Liver (tissue), 9 donors: ENCODE results near the gene ARHGAP4. TPM values are rescaled to one million over a fixed set of nuclear protein-coding genes. Genes with fewer than 3 reads are reported as not detected.

Experiments
- DNase-seq: peaks from one replicate; pipeline ENCODE4 v3.0.0-alpha.2; 2017; ENCODE audit warnings: low spot score
- H3K27ac ChIP-seq, 2 donors: one replicate each; pipeline ENCODE4 v1.7.0; 2013; ENCODE audit warnings: inconsistent platforms in 2 of 2, low read length in 2 of 2, control low read depth in 1 of 2, low read depth in 1 of 2, mild to moderate bottlenecking in 1 of 2
- H3K27me3 ChIP-seq, 4 donors: one replicate each; pipeline versions ENCODE4 v1.6.1 to v1.7.0; 2013; ENCODE audit warnings: low read length in 3 of 4, inconsistent platforms in 1 of 4, mild to moderate bottlenecking in 1 of 4, moderate library complexity in 1 of 4; ENCODE audit not compliant: control insufficient read depth in 4 of 4, insufficient read depth in 4 of 4
- H3K36me3 ChIP-seq, 4 donors: one replicate each; pipeline versions ENCODE4 v1.6.1 to v1.7.0; 2013; ENCODE audit warnings: low read length in 3 of 4, mild to moderate bottlenecking in 3 of 4, low read depth in 1 of 4, moderate library complexity in 1 of 4; ENCODE audit not compliant: control insufficient read depth in 4 of 4, insufficient read depth in 3 of 4
- H3K4me1 ChIP-seq, 4 donors: one replicate each; pipeline versions ENCODE4 v1.6.1 to v1.7.0; 2013; ENCODE audit warnings: low read length in 3 of 4, mild to moderate bottlenecking in 3 of 4, moderate library complexity in 1 of 4; ENCODE audit not compliant: control insufficient read depth in 4 of 4, insufficient read depth in 4 of 4
- H3K4me3 ChIP-seq, 3 donors: one replicate each; pipeline versions ENCODE4 v1.6.1 to v1.7.0; 2013; ENCODE audit warnings: low read length in 3 of 3, control low read depth in 1 of 3, low read depth in 1 of 3, mild to moderate bottlenecking in 1 of 3
- H3K9ac ChIP-seq, 2 donors: one replicate each; pipeline ENCODE4 v1.7.0; 2013; ENCODE audit warnings: low read length in 2 of 2, mild to moderate bottlenecking in 2 of 2, moderate library complexity in 2 of 2, control low read depth in 1 of 2, low read depth in 1 of 2
- H3K9me3 ChIP-seq, 4 donors: one replicate each; pipeline versions ENCODE4 v1.6.1 to v1.7.0; 2013; ENCODE audit warnings: low read length in 3 of 4; ENCODE audit not compliant: control insufficient read depth in 4 of 4
- CTCF ChIP-seq: fragments of 150-350 bp; IDR thresholded peaks from 2 replicates; pipeline ENCODE4 v1.5.1; 2017; ENCODE audit warnings: improper control_type of control experiment, low read depth, low read length; ENCODE audit not compliant: missing input control
- EGR1 ChIP-seq, 2 donors: IDR thresholded peaks; 2 replicates each; pipeline ENCODE4 v1.6.1; 2016 to 2018; ENCODE audit warnings: antibody characterized with exemption in 2 of 2, low read depth in 2 of 2
- FOXA1 ChIP-seq: IDR thresholded peaks from 2 replicates; pipeline ENCODE4 v1.6.1; 2016; ENCODE audit warnings: antibody characterized with exemption
- FOXA2 ChIP-seq: IDR thresholded peaks from 2 replicates; pipeline ENCODE4 v1.6.1; 2016; ENCODE audit warnings: antibody characterized with exemption
- GABPA ChIP-seq, 2 donors: IDR thresholded peaks in 1 of 2; conservative IDR thresholded peaks in 1 of 2; 2 replicates each; pipeline ENCODE4 v1.6.1; 2016; ENCODE audit warnings: antibody characterized with exemption in 2 of 2, mild to moderate bottlenecking in 1 of 2, moderate library complexity in 1 of 2
- HNF4G ChIP-seq: IDR thresholded peaks from 2 replicates; pipeline ENCODE4 v1.6.1; 2016; ENCODE audit warnings: antibody characterized with exemption
- JUND ChIP-seq, 2 donors: IDR thresholded peaks; 2 replicates each; pipeline ENCODE4 v1.6.1; 2016; ENCODE audit warnings: antibody characterized with exemption in 2 of 2
- NR2F2 ChIP-seq: IDR thresholded peaks from 2 replicates; pipeline ENCODE4 v1.6.1; 2016; ENCODE audit warnings: antibody characterized with exemption
- RXRA ChIP-seq, 2 donors: IDR thresholded peaks; 2 replicates each; pipeline ENCODE4 v1.6.1; 2017 to 2018; ENCODE audit warnings: antibody characterized with exemption in 2 of 2, mild to moderate bottlenecking in 1 of 2
- SP1 ChIP-seq: IDR thresholded peaks from 2 replicates; pipeline ENCODE4 v1.6.1; 2018; ENCODE audit warnings: antibody characterized with exemption, mild to moderate bottlenecking
- TAF1 ChIP-seq: conservative IDR thresholded peaks from 2 replicates; pipeline ENCODE4 v1.6.1; 2016; ENCODE audit warnings: antibody characterized with exemption, mild to moderate bottlenecking
- YY1 ChIP-seq: IDR thresholded peaks from 2 replicates; pipeline ENCODE4 v1.6.1; 2016; ENCODE audit warnings: antibody characterized with exemption, mild to moderate bottlenecking
- WGBS: extraction: QIAGEN DNeasy Blood & Tissue Kit; methylation state at CpG from one replicate; pipeline ENCODE4 v1.1.7; 2013; 5-methylcytosine and 5-hydroxymethylcytosine counted together
- polyA plus RNA-seq, 2 donors: library from polyadenylated mRNA; stranded (reverse) in 1 of 2; unstranded in 1 of 2; fragments of 200-250 nt in 1 of 2; fragments of >200 nt in 1 of 2; fragmentation: Nextera tagmentation in 1 of 2; extraction: Ambion mirVana in 1 of 2; gene quantifications; one replicate each; pipeline versions ENCODE4 v1.2.1 to v1.2.3, GENCODE V29; 2013 to 2015
- total RNA-seq, 2 donors: library from RNA; depleted of rRNA; stranded (reverse); fragments of >200 nt; gene quantifications; one replicate each; pipeline ENCODE4 v1.2.3, GENCODE V29; 2014
- TF ChIP-seq, protein P1 (sequence below): IDR thresholded peaks from 2 replicates; pipeline ENCODE4 v1.6.1; 2016; ENCODE audit warnings: antibody characterized with exemption
- TF ChIP-seq, protein P2 (sequence below): IDR thresholded peaks from 2 replicates; pipeline ENCODE4 v1.6.1; 2016; ENCODE audit warnings: antibody characterized with exemption, mild to moderate bottlenecking
- TF ChIP-seq, protein P3 (sequence below): IDR thresholded peaks from 2 replicates; pipeline ENCODE4 v1.6.1; 2016; ENCODE audit warnings: antibody characterized with exemption
- donor health status: healthy.
- donor health status: healthy.
- donor health status: healthy.
- donor health status: healthy.
- donor health status: healthy.

ARHGAP4 gene
- total and polyA plus RNA-seq, 4 donors, result 3.3 to 28.1 (median 10.2) TPM

GRCh38 chrX:153928846-153929245 is 2.8 kb upstream of the ARHGAP4 start:
- 50% methylated on average over 9 of the region's 9 CpGs for WGBS
- peaks cover 7 to 35% (median 25%) of the 10 kb centered on the region in 4 donors for H3K4me1 ChIP-seq
- no peak for DNase-seq
- H3K27ac ChIP-seq, result no peak overlapping the region
- no peak for TF ChIP-seq FOXA2
- no peak for TF ChIP-seq RXRA (IDR thresholded peaks at IDR 0.05)
- no peak for TF ChIP-seq HNF4G
- TF ChIP-seq SP1, result no peak
- TF ChIP-seq, protein P1, sequence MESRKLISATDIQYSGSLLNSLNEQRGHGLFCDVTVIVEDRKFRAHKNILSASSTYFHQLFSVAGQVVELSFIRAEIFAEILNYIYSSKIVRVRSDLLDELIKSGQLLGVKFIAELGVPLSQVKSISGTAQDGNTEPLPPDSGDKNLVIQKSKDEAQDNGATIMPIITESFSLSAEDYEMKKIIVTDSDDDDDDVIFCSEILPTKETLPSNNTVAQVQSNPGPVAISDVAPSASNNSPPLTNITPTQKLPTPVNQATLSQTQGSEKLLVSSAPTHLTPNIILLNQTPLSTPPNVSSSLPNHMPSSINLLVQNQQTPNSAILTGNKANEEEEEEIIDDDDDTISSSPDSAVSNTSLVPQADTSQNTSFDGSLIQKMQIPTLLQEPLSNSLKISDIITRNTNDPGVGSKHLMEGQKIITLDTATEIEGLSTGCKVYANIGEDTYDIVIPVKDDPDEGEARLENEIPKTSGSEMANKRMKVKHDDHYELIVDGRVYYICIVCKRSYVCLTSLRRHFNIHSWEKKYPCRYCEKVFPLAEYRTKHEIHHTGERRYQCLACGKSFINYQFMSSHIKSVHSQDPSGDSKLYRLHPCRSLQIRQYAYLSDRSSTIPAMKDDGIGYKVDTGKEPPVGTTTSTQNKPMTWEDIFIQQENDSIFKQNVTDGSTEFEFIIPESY, result no peak
- TF ChIP-seq, protein P2, sequence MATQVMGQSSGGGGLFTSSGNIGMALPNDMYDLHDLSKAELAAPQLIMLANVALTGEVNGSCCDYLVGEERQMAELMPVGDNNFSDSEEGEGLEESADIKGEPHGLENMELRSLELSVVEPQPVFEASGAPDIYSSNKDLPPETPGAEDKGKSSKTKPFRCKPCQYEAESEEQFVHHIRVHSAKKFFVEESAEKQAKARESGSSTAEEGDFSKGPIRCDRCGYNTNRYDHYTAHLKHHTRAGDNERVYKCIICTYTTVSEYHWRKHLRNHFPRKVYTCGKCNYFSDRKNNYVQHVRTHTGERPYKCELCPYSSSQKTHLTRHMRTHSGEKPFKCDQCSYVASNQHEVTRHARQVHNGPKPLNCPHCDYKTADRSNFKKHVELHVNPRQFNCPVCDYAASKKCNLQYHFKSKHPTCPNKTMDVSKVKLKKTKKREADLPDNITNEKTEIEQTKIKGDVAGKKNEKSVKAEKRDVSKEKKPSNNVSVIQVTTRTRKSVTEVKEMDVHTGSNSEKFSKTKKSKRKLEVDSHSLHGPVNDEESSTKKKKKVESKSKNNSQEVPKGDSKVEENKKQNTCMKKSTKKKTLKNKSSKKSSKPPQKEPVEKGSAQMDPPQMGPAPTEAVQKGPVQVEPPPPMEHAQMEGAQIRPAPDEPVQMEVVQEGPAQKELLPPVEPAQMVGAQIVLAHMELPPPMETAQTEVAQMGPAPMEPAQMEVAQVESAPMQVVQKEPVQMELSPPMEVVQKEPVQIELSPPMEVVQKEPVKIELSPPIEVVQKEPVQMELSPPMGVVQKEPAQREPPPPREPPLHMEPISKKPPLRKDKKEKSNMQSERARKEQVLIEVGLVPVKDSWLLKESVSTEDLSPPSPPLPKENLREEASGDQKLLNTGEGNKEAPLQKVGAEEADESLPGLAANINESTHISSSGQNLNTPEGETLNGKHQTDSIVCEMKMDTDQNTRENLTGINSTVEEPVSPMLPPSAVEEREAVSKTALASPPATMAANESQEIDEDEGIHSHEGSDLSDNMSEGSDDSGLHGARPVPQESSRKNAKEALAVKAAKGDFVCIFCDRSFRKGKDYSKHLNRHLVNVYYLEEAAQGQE, result no peak
- TF ChIP-seq CTCF, result no peak
- TF ChIP-seq, protein P3, sequence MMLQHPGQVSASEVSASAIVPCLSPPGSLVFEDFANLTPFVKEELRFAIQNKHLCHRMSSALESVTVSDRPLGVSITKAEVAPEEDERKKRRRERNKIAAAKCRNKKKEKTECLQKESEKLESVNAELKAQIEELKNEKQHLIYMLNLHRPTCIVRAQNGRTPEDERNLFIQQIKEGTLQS, result no peak
- no peak for TF ChIP-seq FOXA1
- TF ChIP-seq JUND (IDR thresholded peaks at IDR 0.05), result no peak
- TF ChIP-seq TAF1, result no peak
- TF ChIP-seq NR2F2, result no peak
- no peak for TF ChIP-seq EGR1 (IDR thresholded peaks at IDR 0.05; ENCODE audit: low read depth in 2 of 2)
- TF ChIP-seq YY1, result no peak
- TF ChIP-seq GABPA (IDR thresholded peaks at IDR 0.05 in 1 of 2, conservative IDR thresholded peaks at IDR 0.05 in 1 of 2), result no peak
- H3K4me3 ChIP-seq, result no peak overlapping the region
- H3K9me3 ChIP-seq, result no peaks in the 10 kb centered on the region
- H3K9ac ChIP-seq, result no peak overlapping the region
- no peaks in the 10 kb centered on the region for H3K27me3 ChIP-seq
- peaks cover 0 to 15% (median 1%) of the 10 kb centered on the region in 4 donors for H3K36me3 ChIP-seq
